Putamen (tissue), 1 donor: ENCODE measurements around the gene REXO2.

Experiments used
- DNase-seq: peaks from one replicate; pipeline ENCODE4 v3.0.0-alpha.2; 2016; ENCODE audit warnings: low spot score

REXO2 gene

GRCh38 chr11:114440971-114441763, 1.9 kb downstream of the REXO2 start:
- no peak for DNase-seq

DNA sequence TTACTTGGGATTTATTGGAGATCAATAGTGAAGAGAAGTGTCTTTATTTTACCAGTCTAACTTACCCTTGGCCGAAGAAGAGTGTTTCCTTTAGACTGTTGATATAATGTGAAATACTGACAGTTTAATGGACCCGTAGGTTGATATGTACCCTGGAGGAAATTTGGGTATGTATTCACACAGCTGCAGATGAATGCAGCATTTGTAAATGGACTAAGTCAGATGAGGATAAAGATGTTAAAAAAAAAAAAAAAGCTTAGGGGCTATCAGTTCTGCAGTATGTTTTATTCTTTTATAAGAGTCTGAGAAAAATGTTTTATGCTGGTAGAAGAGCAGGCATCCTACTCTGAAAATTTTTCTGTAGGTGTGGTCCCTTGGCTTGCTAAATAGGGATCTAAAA, 2.7 kb downstream of the REXO2 start:
- no peak for DNase-seq

- no peak for DNase-seq
Measured at GRCh38 chr11:114442536-114442935, 3.3 kb downstream of the REXO2 start.

GRCh38 chr11:114447444-114447843, 8.2 kb downstream of the REXO2 start:
- no peak for DNase-seq

DNA sequence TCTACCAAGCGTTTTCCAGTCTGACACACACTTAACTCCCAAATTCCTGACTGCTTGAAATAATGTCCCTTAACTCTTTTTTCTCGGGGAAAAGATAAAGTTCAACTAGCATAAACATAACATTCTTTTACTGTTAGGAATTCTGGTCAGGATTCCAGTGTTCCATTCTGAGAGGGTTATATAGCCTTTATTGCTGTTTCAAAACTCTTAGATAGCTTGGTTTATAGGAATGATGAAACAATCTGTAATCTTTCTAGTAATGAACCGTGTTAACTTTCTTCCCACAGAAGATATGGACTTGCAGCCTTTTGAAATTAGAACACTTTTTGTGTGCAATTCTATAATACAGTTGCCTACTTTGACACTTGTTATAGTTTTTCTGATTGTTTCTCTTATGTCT, 8.6 kb downstream of the REXO2 start:
- no peak for DNase-seq

- no peak for DNase-seq
Measured at GRCh38 chr11:114448749-114449482, 9.6 kb downstream of the REXO2 start.

DNA sequence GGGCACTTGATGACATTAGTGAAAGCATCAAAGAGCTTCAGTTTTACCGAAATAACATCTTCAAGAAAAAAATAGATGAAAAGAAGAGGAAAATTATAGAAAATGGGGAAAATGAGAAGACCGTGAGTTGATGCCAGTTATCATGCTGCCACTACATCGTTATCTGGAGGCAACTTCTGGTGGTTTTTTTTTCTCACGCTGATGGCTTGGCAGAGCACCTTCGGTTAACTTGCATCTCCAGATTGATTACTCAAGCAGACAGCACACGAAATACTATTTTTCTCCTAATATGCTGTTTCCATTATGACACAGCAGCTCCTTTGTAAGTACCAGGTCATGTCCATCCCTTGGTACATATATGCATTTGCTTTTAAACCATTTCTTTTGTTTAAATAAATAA, 10.6 kb downstream of the REXO2 start:
- DNase-seq = no peak

DNA sequence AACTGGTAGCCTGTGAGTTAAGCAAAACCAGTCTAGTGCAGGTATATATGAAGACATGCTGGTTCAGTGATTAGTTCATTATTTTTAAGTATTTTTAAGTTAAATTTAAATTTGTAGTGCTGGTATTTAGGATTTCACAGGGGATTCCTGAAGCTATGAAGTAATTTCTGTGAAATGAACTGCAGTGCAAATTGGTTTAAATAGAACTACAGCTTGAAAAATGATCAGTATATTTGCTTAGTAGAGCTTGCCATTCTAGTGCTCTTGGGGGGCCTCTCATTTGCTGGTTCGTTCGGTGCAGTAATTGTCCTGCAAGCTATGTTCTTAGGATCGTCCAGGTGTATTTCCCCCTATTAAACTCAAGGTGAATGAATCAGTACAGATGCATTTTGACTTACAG, 13.1 kb downstream of the REXO2 start:
- no peak for DNase-seq

DNA sequence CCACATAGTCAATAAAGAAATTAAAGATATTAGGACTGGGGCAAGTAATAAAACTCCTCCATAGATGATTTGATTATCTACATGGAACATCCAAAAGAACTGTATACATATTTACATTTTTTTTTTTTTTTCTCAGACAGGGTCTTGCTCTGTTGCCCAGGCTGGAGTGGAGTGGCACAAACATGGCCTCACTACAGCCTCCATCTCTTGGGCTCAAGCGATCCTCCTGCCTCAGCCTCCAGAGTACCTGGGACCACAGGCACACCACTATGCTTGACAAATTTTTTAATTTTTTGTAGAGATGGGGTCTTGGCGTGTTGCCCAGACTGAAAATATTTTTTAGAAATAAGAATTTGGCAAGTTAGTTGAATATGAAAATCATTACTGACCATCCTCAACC, 24.7 kb downstream of the REXO2 start:
- no peak for DNase-seq

GRCh38 chr11:114466742-114467141, 27.5 kb downstream of the REXO2 start:
- DNase-seq = no peak

DNA sequence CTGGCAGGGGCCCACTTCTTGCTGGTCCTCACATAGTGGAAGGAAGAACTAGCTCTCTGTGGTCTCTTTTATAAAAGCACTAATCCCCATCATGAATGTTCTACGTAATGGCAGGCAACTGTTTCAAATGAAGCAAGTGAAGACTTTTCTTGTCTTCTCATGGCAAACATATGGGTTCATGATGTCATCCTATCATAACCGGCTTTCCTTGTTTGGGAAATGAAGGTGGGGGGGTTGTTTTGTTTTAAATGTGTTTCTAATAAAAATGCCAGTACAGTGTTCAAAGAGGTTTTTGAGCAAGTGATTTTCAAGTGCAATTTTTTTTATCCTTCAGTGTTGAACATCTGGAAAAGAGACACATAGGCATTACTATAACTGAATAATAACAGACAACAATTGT, 33.4 kb downstream of the REXO2 start:
- DNase-seq = no peak

- no peak for DNase-seq
Measured at GRCh38 chr11:114478001-114478410, 38.7 kb downstream of the REXO2 start.

DNA sequence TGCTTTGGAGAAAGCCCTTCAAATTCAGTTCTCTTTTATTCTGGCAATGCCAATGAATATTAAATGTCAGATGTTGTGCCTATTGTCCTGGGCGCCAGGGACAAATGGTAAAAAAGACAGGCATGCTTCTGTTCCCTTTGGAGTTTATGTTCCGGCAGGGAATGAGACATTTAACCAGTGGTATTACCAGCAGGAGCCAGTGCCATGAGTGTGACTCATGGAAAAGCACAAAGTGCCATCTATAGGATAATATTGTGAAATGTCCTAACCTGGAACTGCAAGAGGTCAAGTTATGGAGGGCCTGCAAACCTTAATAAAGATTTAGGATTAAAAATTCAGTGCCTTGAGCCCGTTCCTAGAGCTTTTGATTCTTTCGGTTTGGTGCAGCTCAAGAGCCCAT, 39.5 kb downstream of the REXO2 start:
- DNase-seq = no peak

DNA sequence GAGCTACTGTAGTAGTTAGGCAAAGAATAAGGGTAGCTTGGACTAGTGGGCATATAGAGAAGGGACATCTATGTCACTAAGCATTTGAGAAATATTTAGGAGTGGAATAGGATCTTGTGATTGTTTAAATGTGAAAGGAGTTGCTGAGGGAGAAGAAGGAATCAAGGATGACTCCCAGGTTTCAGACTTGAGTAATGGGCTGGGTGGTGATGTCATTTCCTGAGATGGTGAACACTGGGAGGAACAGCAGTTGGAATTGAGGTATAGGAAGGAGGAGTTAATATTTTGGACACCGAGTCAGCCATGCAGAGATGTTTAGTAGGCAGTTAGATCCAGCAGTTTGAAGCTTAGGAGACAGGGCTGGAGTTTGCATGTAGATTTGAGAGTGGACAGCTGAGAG, 40.1 kb downstream of the REXO2 start:
- DNase-seq = no peak

DNA sequence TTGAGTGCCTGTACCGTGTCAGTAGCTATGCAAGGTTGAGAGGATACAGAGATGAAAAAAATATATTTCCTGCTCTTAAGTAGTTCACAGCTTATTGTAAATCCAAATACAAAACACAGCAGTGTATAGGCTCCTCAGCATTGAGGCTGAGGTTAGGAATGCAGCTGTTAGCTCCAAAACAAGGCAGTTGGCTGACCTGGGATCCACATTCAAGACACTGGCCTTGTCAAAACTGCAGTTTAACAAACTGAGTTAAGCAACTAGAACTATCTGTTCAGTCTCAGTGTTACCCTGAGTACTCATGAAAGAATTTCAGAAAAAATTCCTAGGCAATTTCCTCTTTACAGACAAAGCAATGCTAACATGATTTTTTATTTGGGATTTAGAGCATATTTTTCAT, 42.8 kb downstream of the REXO2 start:
- no peak for DNase-seq

- DNase-seq = no peak
Measured at GRCh38 chr11:114483929-114484328, 44.7 kb downstream of the REXO2 start.

- DNase-seq = no peak
Measured at GRCh38 chr11:114496915-114497314, 57.6 kb downstream of the REXO2 start.

GRCh38 chr11:114499756-114500155, 60.5 kb downstream of the REXO2 start:
- DNase-seq = no peak
